ENCODE measurements around the gene KATNA1. TPM values are rescaled to one million over a fixed set of nuclear protein-coding genes. Genes with fewer than 3 reads are reported as not detected.

The KATNA1 gene
- total and polyA plus RNA-seq, 2 experiments from 2014 or later = 17.2 to 18.4 TPM

DNA sequence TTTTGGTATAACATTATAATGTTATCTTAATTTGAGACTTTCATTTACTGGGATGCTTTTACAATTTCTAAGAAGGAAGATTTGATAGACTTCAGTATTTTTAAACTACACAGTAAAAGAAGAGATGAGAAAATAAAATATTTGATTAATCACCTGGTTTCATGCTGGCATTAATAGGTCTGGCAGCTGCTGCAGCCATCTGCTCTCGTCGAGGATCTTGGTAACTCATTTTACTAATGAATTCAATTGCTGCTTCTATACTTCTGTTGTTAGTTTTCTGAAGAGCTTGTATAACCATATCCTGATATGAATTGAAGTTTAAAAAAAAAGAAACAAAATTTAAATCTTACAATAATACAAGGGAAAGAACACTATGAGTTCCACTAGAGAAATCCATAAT, 46.4 kb upstream of the KATNA1 start:
- H3K27ac ChIP-seq = no peak overlapping the region
- H4K20me1 ChIP-seq (ENCODE audit: insufficient read depth, poor library complexity, severe bottlenecking) = peaks cover 36% of the 10 kb centered on the region

DNA sequence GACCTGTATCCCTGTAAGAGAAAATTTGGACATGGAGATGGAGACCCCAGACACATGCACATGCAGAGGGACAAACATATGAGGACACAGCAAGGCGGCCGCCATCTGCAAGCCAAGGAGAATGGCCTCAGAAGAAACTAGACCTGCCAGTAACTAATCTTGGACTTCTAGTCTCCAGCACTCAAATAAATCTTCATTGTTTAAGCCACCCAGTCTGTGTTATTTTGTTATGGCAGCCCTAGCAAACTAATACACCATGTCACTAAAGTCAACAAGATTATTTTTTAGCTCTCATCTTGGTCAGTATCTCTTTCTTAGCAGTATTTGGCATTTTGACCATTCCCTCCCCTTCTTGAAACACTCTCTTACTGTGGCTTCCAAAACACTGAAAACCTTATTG, 42.7 kb upstream of the KATNA1 start:
- Histone ChIP-seq H3K79me2 (peaks cover 71% of the 10 kb centered on the region), H3K9me2 (replicated peaks; ENCODE audit: insufficient read depth) (no peaks in the 10 kb centered on the region), H3K4me3 (no peak overlapping the region), H4K20me1 (ENCODE audit: insufficient read depth, poor library complexity, severe bottlenecking) (peaks cover 11% of the 10 kb centered on the region), H3K27me3 (no peaks in the 10 kb centered on the region), H2AFZ (no peak overlapping the region), H3K36me3 (replicated peaks; ENCODE audit: insufficient read depth, low read depth) (no peaks in the 10 kb centered on the region), H3K27ac (no peak overlapping the region), H3K4me2 (no peak overlapping the region), H3K4me1 (ENCODE audit: insufficient read depth) (no peaks in the 10 kb centered on the region), H3K9me3 (ENCODE audit: low read depth) (no peaks in the 10 kb centered on the region)
- no peak for DNase-seq (ENCODE audit: low spot score)
- TF ChIP-seq, protein P1, sequence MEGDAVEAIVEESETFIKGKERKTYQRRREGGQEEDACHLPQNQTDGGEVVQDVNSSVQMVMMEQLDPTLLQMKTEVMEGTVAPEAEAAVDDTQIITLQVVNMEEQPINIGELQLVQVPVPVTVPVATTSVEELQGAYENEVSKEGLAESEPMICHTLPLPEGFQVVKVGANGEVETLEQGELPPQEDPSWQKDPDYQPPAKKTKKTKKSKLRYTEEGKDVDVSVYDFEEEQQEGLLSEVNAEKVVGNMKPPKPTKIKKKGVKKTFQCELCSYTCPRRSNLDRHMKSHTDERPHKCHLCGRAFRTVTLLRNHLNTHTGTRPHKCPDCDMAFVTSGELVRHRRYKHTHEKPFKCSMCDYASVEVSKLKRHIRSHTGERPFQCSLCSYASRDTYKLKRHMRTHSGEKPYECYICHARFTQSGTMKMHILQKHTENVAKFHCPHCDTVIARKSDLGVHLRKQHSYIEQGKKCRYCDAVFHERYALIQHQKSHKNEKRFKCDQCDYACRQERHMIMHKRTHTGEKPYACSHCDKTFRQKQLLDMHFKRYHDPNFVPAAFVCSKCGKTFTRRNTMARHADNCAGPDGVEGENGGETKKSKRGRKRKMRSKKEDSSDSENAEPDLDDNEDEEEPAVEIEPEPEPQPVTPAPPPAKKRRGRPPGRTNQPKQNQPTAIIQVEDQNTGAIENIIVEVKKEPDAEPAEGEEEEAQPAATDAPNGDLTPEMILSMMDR (IDR thresholded peaks at IDR 0.05; ENCODE audit: poor library complexity) = no peak
- no peak for TF ChIP-seq EZH2phosphoT487 (IDR thresholded peaks at IDR 0.05; ENCODE audit: low read depth, severe bottlenecking, unreplicated experiment)
- no peak for TF ChIP-seq EZH2 (IDR thresholded peaks at IDR 0.05; ENCODE audit: borderline replicate concordance)
- WGBS (ENCODE audit: low lambda C conversion rate, missing lambda C conversion rate) = 95% methylated on average over 2 of the region's 2 CpGs

More for the DNA sequence above, 46.4 kb upstream of the KATNA1 start:
- H3K4me2 ChIP-seq = no peak overlapping the region
- no peak for DNase-seq (ENCODE audit: low spot score)
- no peak overlapping the region for H3K4me3 ChIP-seq
- no peaks in the 10 kb centered on the region for H3K9me3 ChIP-seq (ENCODE audit: low read depth)
- H3K79me2 ChIP-seq = peaks cover 94% of the 10 kb centered on the region
- no peaks in the 10 kb centered on the region for H3K27me3 ChIP-seq
- H3K9me2 ChIP-seq (replicated peaks; ENCODE audit: insufficient read depth) = no peaks in the 10 kb centered on the region
- TF ChIP-seq EZH2 (IDR thresholded peaks at IDR 0.05; ENCODE audit: borderline replicate concordance) = no peak
- no peak for TF ChIP-seq EZH2phosphoT487 (IDR thresholded peaks at IDR 0.05; ENCODE audit: low read depth, severe bottlenecking, unreplicated experiment)
- TF ChIP-seq, protein P1 (IDR thresholded peaks at IDR 0.05; ENCODE audit: poor library complexity) = no peak
- 100% methylated on average over 2 of the region's 2 CpGs for WGBS (ENCODE audit: low lambda C conversion rate, missing lambda C conversion rate)
- H3K36me3 ChIP-seq (replicated peaks; ENCODE audit: insufficient read depth, low read depth) = no peaks in the 10 kb centered on the region
- no peak overlapping the region for H2AFZ ChIP-seq
- H3K4me1 ChIP-seq (ENCODE audit: insufficient read depth) = no peaks in the 10 kb centered on the region

DNA sequence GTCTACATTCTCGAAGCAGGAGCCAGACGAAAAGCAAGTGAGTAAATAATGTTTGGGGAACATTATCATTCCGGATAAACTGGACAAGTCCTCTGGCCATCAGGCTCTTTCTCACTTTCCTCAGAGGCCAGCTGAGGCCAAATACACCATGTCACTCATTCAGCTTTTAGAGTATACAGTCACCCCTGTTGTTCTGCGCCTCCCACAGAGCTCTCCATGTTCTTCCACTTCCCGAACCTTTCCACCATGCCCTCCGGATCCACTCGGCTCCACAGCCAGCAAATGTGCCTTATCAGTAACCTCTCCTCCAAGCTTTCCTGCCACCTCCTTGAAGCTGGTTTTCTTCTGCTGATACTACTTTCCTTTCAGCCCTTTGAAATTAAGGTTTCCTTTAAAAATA, 37.7 kb upstream of the KATNA1 start:
- 87% methylated on average over 7 of the region's 7 CpGs for WGBS (ENCODE audit: low lambda C conversion rate, missing lambda C conversion rate)

More for the DNA sequence above, 37.7 kb upstream of the KATNA1 start:
- no peak for DNase-seq (ENCODE audit: low spot score)
- H3K4me3 ChIP-seq = no peak overlapping the region
- H3K79me2 ChIP-seq = peaks cover 40% of the 10 kb centered on the region
- H4K20me1 ChIP-seq (ENCODE audit: insufficient read depth, poor library complexity, severe bottlenecking) = no peaks in the 10 kb centered on the region
- no peaks in the 10 kb centered on the region for H3K36me3 ChIP-seq (replicated peaks; ENCODE audit: insufficient read depth, low read depth)
- TF ChIP-seq EZH2phosphoT487 (IDR thresholded peaks at IDR 0.05; ENCODE audit: low read depth, severe bottlenecking, unreplicated experiment) = no peak
- TF ChIP-seq, protein P1 (IDR thresholded peaks at IDR 0.05; ENCODE audit: poor library complexity) = no peak
- H3K27me3 ChIP-seq = no peaks in the 10 kb centered on the region
- H3K9me2 ChIP-seq (replicated peaks; ENCODE audit: insufficient read depth) = no peaks in the 10 kb centered on the region
- H3K27ac ChIP-seq = no peak overlapping the region
- H2AFZ ChIP-seq = no peak overlapping the region
- no peaks in the 10 kb centered on the region for H3K9me3 ChIP-seq (ENCODE audit: low read depth)
- H3K4me2 ChIP-seq = no peak overlapping the region
- no peaks in the 10 kb centered on the region for H3K4me1 ChIP-seq (ENCODE audit: insufficient read depth)
